Right atrium auricular region (tissue), 2 donors: Measurements from ENCODE around the gene OR8U1. TPM values are rescaled to one million over a fixed set of nuclear protein-coding genes. Genes with fewer than 3 reads are reported as not detected.

Experiments used
- DNase-seq: peaks from one replicate; pipeline ENCODE4 v3.0.0-alpha.2; 2019; ENCODE audit warnings: low spot score
- H3K27ac ChIP-seq, 2 donors: fragments of 200-600 bp; sonication (generic); 1 replicate in 1 of 2; 2 replicates in 1 of 2; pipeline ENCODE4 v1.5.1; 2016 to 2019
- H3K27me3 ChIP-seq, 2 donors: fragments of 200-600 bp; sonication (generic); one replicate each; pipeline versions ENCODE4 v1.5.1 to v1.6.0; 2017 to 2019
- H3K36me3 ChIP-seq: fragments of 200-600 bp; sonication (generic); one replicate; pipeline ENCODE4 v1.5.1; 2016
- H3K4me1 ChIP-seq, 2 donors: fragments of 200-600 bp; sonication (generic); one replicate each; pipeline versions ENCODE4 v1.5.1 to v1.6.0; 2017 to 2019
- H3K4me3 ChIP-seq, 2 donors: fragments of 200-600 bp; sonication (generic); 1 replicate in 1 of 2; 2 replicates in 1 of 2; pipeline ENCODE4 v1.5.1; 2017 to 2019; ENCODE audit warnings: mild to moderate bottlenecking in 1 of 2, moderate library complexity in 1 of 2
- H3K9me3 ChIP-seq, 2 donors: fragments of 200-600 bp; sonication (generic); one replicate each; pipeline ENCODE4 v1.5.1; 2019
- CTCF ChIP-seq, 2 donors: fragments of 200-600 bp; sonication (generic); IDR thresholded peaks; one replicate each; pipeline ENCODE4 v1.5.1; 2019; ENCODE audit warnings: antibody characterized with exemption in 2 of 2
- total RNA-seq, 2 donors: library from RNA; depleted of rRNA; stranded (reverse); fragments of >200 nt; gene quantifications; one replicate each; pipeline ENCODE4 v1.1.0, GENCODE V29; 2016

Gene OR8U1
- total RNA-seq, result not detected

DNA sequence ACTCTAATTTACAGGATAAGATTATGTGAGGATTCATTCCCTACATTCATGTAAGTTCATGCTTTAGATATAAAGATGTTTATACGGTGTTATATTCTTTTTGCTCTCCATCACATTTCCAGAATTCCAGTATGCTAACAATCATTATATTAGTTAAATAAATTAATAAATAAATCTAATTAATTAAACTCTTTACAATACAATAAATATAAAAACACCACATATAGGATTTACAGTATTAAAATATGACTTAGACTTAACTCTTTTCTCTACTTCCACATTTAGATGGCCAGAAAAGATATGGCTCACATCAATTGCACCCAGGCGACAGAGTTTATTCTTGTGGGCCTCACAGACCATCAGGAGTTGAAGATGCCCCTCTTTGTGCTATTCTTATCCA lies at the start of gene OR8U1:
TSS of gene OR8U1 (plus strand) at position 301 of the 400 bp plus-strand sequence. CDS start at position 301, 0 bp downstream.
- Histone ChIP-seq H3K9me3 (no peaks in the 10 kb centered on the region), H3K4me1 (no peaks in the 10 kb centered on the region), H3K27ac (no peak within 1 kb of the TSS), H3K4me3 (no peak within 1 kb of the TSS), H3K27me3 (no peaks in the 10 kb centered on the region), H3K36me3 (no peaks in the 10 kb centered on the region)
- TF ChIP-seq CTCF (IDR thresholded peaks at IDR 0.05), result no peak
- DNase-seq, result no peak

DNA sequence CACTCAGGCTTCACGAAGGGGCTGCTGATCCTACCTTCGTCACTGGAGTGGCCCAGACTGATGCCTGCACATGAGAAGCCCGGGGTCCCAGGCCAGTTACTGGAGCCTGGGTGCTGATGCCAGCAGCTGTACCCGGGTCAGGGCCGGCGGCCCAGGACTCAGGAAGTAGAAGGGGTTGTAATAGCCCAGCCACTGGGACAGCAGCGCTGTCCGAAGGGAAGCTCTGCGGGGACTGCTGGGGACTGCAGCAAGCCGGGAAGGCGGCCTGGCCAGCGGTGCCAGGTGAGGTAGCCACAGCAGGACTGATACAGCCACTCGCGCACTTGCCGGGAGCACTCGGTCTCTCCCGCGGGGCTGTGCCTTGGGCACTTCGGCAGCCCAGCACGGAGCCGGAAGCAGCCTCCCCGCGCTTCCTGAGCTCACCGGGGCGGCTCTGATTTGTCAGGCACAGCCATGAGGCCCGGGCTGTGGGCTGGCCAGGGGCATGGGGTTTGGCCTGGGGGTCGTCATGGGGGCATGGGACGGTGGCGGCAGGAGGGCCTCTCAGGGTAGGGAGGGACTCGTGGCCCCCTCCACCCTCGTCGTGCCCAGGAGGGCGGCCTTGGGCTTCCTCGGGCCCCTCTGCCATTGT lies 43.4 kb upstream of the OR8U1 start:
- no peak for DNase-seq
- Histone ChIP-seq H3K36me3 (no peaks in the 10 kb centered on the region), H3K27me3 (no peaks in the 10 kb centered on the region), H3K27ac (no peak overlapping the region), H3K9me3 (no peaks in the 10 kb centered on the region), H3K4me3 (no peak overlapping the region), H3K4me1 (no peaks in the 10 kb centered on the region)
- TF ChIP-seq CTCF (IDR thresholded peaks at IDR 0.05), result no peak

DNA sequence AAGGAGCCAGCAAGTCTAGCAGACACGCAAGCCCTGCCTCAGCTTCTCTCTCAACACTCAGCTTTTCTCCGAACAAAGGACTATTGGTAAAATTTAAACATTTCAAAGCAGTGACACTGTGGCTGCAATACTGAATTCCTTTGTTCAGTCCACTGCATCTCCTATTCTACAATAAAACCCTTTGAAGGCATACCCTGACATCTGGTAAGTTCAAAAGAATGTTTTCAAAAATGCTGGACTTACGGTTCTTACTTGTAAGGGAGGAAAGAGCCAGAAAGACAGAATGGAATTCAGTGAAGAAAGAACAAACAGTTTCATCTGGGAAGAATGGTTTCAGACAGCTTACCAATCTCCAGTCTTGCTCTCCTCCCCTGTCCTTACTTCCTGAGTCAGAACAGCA lies 42.3 kb upstream of the OR8U1 start:
- no peak overlapping the region for H3K27ac ChIP-seq
- H3K27me3 ChIP-seq, result no peaks in the 10 kb centered on the region
- no peak for DNase-seq
- no peaks in the 10 kb centered on the region for H3K36me3 ChIP-seq
- H3K4me1 ChIP-seq, result no peaks in the 10 kb centered on the region
- TF ChIP-seq CTCF (IDR thresholded peaks at IDR 0.05), result no peak
- H3K9me3 ChIP-seq, result no peaks in the 10 kb centered on the region
- H3K4me3 ChIP-seq, result no peak overlapping the region

DNA sequence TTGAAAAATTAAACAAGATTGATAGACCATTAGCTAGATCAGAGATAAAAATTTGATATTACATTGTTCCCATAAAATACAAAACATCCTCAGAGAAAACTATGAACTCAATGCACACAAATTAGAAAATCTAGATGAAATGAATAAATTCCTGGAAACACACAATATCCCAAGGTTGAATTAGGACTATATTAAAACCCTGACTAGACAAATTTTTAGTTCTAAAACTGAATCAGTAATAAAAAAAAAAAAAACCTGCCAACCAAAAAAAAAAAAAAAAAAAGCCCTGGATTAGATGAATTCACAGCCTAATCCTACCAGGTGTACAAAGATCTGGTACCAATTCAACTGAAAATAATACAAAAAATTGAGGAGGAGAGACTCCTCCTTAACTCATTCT lies 35.1 kb upstream of the OR8U1 start:
- no peaks in the 10 kb centered on the region for H3K4me1 ChIP-seq
- no peaks in the 10 kb centered on the region for H3K36me3 ChIP-seq
- H3K27me3 ChIP-seq, result no peaks in the 10 kb centered on the region
- no peak overlapping the region for H3K4me3 ChIP-seq
- no peak for DNase-seq
- H3K27ac ChIP-seq, result no peak overlapping the region
- TF ChIP-seq CTCF (IDR thresholded peaks at IDR 0.05), result no peak
- H3K9me3 ChIP-seq, result no peaks in the 10 kb centered on the region

- no peaks in the 10 kb centered on the region for H3K4me1 ChIP-seq
- no peak for TF ChIP-seq CTCF (IDR thresholded peaks at IDR 0.05)
- no peaks in the 10 kb centered on the region for H3K27me3 ChIP-seq
- H3K27ac ChIP-seq, result no peak within 1 kb of the TSS
- no peaks in the 10 kb centered on the region for H3K9me3 ChIP-seq
- H3K36me3 ChIP-seq, result no peaks in the 10 kb centered on the region
- no peak for DNase-seq
- no peak within 1 kb of the TSS for H3K4me3 ChIP-seq
These were observed 29.7 kb upstream of the OR8U1 start, which contains the start of gene OR8K1 for GRCh38 chr11:56345739-56346138. Gene OR8K1, plus strand, starts transcription at chr11:56346039. Its CDS starts 0 bp downstream, at chr11:56346039.

- DNase-seq, result no peak
- H3K36me3 ChIP-seq, result no peaks in the 10 kb centered on the region
- no peak within 1 kb of the TSS for H3K27ac ChIP-seq
- no peaks in the 10 kb centered on the region for H3K27me3 ChIP-seq
- no peak within 1 kb of the TSS for H3K4me3 ChIP-seq
- H3K4me1 ChIP-seq, result no peaks in the 10 kb centered on the region
- H3K9me3 ChIP-seq, result no peaks in the 10 kb centered on the region
- TF ChIP-seq CTCF (IDR thresholded peaks at IDR 0.05), result no peak
These were observed 21.4 kb upstream of the OR8U1 start, which contains the start of gene OR8J1 for GRCh38 chr11:56353991-56354390. Gene OR8J1, plus strand, starts transcription at chr11:56354291. Its CDS starts 5,956 bp downstream, at chr11:56360247.
